ENCODE data around the gene FGF12.

DNA sequence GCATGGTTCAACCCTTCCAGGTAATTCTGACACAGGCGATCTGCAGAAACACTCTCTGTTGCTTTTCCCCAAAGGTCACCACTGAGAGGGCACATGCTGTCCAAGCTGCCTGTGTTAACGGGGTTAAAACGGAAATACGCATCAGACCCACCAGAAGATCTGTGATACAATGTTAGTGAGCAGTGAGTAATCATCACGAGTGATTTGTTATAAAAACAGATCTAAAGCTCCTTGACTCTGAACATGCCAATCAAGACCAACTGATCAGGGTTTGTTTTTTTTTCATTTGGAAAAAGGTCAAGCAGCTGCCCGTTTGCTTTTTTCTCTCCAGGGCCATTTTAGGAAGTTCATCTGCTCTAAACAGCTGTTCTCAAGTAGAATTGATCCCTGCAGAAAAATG, 43.2 kb downstream of the FGF12 start:
- TF ChIP-seq ZNF274 (IDR thresholded peaks at IDR 0.05; ENCODE audit: low read depth, low read length) (no peak), SUZ12 (IDR thresholded peaks at IDR 0.05; ENCODE audit: extremely low read depth, insufficient read depth, insufficient read length) (no peak)
